ENCODE data around the gene PGAP2. TPM values are rescaled to one million over a fixed set of nuclear protein-coding genes. Genes with fewer than 3 reads are reported as not detected.

Gene PGAP2
- total and polyA plus RNA-seq, 4 donors, result 10.0 to 14.8 (median 12.0) TPM

DNA sequence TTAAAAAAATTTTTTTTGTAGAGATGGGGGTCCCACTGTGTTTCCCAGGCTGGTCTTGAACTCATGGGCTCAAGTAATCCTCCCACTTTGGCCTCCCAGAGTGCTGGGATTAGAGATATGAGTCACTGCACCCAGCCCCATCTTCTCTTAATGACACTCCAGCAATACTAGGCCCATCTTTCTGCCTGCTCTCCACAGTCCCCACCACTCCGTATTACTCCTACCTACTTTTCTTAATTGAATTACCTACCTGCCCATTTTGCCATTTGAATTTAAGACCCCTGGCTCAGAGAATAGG lies 45.1 kb downstream of the PGAP2 start (continued):
- TF ChIP-seq, protein P1, sequence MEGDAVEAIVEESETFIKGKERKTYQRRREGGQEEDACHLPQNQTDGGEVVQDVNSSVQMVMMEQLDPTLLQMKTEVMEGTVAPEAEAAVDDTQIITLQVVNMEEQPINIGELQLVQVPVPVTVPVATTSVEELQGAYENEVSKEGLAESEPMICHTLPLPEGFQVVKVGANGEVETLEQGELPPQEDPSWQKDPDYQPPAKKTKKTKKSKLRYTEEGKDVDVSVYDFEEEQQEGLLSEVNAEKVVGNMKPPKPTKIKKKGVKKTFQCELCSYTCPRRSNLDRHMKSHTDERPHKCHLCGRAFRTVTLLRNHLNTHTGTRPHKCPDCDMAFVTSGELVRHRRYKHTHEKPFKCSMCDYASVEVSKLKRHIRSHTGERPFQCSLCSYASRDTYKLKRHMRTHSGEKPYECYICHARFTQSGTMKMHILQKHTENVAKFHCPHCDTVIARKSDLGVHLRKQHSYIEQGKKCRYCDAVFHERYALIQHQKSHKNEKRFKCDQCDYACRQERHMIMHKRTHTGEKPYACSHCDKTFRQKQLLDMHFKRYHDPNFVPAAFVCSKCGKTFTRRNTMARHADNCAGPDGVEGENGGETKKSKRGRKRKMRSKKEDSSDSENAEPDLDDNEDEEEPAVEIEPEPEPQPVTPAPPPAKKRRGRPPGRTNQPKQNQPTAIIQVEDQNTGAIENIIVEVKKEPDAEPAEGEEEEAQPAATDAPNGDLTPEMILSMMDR (IDR thresholded peaks at IDR 0.05; ENCODE audit: low read depth, low read length, missing input control), result no peak

DNA sequence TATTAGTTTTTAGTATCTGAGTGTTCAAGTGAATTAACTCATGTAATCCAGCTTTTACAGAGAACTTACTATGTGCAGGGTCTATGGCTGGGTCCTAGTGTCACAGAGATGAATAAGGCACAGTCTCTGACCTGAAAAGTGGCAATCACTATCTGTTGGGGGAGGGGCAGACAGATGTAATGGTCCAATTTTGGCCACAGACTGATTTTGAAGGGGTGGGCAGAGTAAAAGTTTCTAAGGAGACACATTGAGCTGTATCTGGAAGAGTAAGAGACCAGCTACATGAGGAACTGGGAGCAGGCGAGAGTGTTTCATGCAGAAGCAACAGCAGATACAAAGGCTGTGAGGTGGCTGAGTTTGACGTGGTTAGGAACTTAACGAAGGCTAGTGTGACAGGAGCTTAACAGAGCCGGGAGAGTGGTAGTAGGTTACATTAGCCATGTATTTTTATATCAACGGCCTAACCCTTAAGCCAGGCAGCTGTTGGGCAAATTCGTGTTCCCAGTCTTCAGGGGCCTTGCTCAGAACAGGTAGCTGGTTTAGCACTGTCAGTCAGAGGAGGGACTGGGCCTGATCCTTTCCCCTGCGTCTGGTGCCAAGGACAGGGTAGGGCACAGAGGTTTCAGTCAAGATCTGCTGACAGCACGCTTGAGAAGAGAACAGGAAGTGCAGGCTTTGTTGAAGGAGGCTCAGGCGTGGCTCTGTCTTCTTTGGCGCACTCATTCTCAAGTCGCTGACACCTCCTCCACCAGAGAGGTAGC lies 45.7 kb downstream of the PGAP2 start:
- no peak for DNase-seq (ENCODE audit: low spot score)
- H3K27ac ChIP-seq (ENCODE audit: low read depth in 1 of 2, low read length in 2 of 2), result peak overlapping the region; percentile 63 to 96
- TF ChIP-seq RAD21 (IDR thresholded peaks at IDR 0.05) (no peak), JUND (IDR thresholded peaks at IDR 0.05) (no peak), HNF4G (IDR thresholded peaks at IDR 0.05) (no peak), HNF4A (conservative IDR thresholded peaks at IDR 0.05) (no peak), RXRA (IDR thresholded peaks at IDR 0.05) (no peak), FOXA1 (IDR thresholded peaks at IDR 0.05) (no peak), YY1 (IDR thresholded peaks at IDR 0.05) (no peak), SP1 (IDR thresholded peaks at IDR 0.05) (no peak), NR2F2 (IDR thresholded peaks at IDR 0.05) (no peak), EGR1 (IDR thresholded peaks at IDR 0.05; ENCODE audit: low read depth in 2 of 2) (no peak), GABPA (IDR thresholded peaks at IDR 0.05 in 1 of 2, conservative IDR thresholded peaks at IDR 0.05 in 1 of 2) (no peak), FOXA2 (IDR thresholded peaks at IDR 0.05) (no peak), TAF1 (conservative IDR thresholded peaks at IDR 0.05) (no peak)
- TF ChIP-seq, protein P1 (IDR thresholded peaks at IDR 0.05; ENCODE audit: low read depth, low read length, missing input control), result no peak
- TF ChIP-seq, protein P2, sequence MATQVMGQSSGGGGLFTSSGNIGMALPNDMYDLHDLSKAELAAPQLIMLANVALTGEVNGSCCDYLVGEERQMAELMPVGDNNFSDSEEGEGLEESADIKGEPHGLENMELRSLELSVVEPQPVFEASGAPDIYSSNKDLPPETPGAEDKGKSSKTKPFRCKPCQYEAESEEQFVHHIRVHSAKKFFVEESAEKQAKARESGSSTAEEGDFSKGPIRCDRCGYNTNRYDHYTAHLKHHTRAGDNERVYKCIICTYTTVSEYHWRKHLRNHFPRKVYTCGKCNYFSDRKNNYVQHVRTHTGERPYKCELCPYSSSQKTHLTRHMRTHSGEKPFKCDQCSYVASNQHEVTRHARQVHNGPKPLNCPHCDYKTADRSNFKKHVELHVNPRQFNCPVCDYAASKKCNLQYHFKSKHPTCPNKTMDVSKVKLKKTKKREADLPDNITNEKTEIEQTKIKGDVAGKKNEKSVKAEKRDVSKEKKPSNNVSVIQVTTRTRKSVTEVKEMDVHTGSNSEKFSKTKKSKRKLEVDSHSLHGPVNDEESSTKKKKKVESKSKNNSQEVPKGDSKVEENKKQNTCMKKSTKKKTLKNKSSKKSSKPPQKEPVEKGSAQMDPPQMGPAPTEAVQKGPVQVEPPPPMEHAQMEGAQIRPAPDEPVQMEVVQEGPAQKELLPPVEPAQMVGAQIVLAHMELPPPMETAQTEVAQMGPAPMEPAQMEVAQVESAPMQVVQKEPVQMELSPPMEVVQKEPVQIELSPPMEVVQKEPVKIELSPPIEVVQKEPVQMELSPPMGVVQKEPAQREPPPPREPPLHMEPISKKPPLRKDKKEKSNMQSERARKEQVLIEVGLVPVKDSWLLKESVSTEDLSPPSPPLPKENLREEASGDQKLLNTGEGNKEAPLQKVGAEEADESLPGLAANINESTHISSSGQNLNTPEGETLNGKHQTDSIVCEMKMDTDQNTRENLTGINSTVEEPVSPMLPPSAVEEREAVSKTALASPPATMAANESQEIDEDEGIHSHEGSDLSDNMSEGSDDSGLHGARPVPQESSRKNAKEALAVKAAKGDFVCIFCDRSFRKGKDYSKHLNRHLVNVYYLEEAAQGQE (IDR thresholded peaks at IDR 0.05), result no peak
- TF ChIP-seq, protein P3, sequence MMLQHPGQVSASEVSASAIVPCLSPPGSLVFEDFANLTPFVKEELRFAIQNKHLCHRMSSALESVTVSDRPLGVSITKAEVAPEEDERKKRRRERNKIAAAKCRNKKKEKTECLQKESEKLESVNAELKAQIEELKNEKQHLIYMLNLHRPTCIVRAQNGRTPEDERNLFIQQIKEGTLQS (IDR thresholded peaks at IDR 0.05), result no peak
- TF ChIP-seq, protein P4, sequence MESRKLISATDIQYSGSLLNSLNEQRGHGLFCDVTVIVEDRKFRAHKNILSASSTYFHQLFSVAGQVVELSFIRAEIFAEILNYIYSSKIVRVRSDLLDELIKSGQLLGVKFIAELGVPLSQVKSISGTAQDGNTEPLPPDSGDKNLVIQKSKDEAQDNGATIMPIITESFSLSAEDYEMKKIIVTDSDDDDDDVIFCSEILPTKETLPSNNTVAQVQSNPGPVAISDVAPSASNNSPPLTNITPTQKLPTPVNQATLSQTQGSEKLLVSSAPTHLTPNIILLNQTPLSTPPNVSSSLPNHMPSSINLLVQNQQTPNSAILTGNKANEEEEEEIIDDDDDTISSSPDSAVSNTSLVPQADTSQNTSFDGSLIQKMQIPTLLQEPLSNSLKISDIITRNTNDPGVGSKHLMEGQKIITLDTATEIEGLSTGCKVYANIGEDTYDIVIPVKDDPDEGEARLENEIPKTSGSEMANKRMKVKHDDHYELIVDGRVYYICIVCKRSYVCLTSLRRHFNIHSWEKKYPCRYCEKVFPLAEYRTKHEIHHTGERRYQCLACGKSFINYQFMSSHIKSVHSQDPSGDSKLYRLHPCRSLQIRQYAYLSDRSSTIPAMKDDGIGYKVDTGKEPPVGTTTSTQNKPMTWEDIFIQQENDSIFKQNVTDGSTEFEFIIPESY (IDR thresholded peaks at IDR 0.05), result no peak
- TF ChIP-seq, protein P5, sequence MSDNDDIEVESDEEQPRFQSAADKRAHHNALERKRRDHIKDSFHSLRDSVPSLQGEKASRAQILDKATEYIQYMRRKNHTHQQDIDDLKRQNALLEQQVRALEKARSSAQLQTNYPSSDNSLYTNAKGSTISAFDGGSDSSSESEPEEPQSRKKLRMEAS (IDR thresholded peaks at IDR 0.05), result no peak
- H3K9me3 ChIP-seq (ENCODE audit: control insufficient read depth in 4 of 4, low read length in 3 of 4), result no peaks in the 10 kb centered on the region
- H3K4me3 ChIP-seq (ENCODE audit: low read depth in 1 of 3, low read length in 3 of 3), result no peak overlapping the region
- no peaks in the 10 kb centered on the region for H3K36me3 ChIP-seq (ENCODE audit: control insufficient read depth in 4 of 4, insufficient read depth in 3 of 4, low read depth in 1 of 4, low read length in 3 of 4)
- H3K9ac ChIP-seq (ENCODE audit: low read depth in 1 of 2, low read length in 2 of 2), result peak overlapping the region in 1 of 2 donors; percentile 50
- WGBS, result 68% methylated on average over 11 of the region's 11 CpGs
- no peaks in the 10 kb centered on the region for H3K27me3 ChIP-seq (ENCODE audit: control insufficient read depth in 4 of 4, insufficient read depth in 4 of 4, low read length in 3 of 4)
- H3K4me1 ChIP-seq (ENCODE audit: control insufficient read depth in 4 of 4, insufficient read depth in 4 of 4, low read length in 3 of 4), result peaks cover 13 to 41% (median 22%) of the 10 kb centered on the region in 4 donors

Data from liver (tissue), 9 donors.